HG03280 (cell line): ENCODE data around the gene IZUMO1.

Experiments used
- ATAC-seq: cut with Tn5 transposase; IDR thresholded peaks from one replicate; pipeline ENCODE4 v1.9.1; 2021; ENCODE audit warnings: mild to moderate bottlenecking, moderate library complexity; ENCODE audit not compliant: unreplicated experiment

Gene IZUMO1

DNA sequence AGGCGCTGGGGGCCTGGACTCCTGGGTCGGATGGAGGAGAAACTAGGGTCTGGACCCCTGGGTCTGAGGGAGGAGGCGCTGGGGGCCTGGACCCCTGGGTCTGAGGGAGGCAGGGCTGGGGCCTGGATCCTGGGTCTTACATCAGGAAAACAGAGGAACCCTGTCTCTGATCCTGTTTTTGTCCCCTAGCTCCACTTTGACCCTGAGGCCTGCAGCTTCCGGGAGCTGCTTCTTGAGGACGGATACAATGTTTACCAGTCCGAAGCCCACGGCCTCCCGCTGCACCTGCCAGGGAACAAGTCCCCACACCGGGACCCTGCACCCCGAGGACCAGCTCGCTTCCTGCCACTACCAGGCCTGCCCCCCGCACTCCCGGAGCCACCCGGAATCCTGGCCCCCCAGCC lies 11.0 kb upstream of the IZUMO1 start:
- ATAC-seq: no peak

DNA sequence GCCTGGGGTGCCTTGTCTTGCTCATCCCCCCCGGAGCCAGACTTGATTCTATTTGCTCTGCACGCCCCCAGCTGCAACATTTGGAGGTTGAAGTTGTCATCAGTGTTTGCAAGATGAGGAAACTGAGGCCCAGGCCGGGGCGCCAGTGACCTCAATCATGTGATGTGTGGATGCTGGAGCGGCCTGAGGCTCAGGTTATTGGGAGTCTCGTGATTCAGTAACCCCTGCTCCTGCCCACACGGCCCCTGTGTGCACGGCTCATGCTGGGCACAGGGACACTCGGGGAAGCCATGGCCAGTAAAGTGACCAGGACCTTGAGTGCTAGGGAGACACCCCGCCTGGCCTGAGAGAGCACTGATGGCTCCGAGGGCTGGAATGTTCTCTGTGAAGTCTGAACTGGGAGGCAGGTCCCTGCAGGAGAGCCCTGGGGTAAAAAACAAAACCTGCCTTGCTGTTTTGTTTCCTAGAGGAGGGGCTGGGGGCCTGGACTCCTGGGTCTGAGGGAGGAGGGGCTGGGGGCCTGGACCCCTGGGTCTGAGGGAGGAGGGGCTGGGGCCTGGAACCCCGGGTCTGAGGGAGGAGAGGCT lies 10.5 kb upstream of the IZUMO1 start:
- ATAC-seq: no peak

DNA sequence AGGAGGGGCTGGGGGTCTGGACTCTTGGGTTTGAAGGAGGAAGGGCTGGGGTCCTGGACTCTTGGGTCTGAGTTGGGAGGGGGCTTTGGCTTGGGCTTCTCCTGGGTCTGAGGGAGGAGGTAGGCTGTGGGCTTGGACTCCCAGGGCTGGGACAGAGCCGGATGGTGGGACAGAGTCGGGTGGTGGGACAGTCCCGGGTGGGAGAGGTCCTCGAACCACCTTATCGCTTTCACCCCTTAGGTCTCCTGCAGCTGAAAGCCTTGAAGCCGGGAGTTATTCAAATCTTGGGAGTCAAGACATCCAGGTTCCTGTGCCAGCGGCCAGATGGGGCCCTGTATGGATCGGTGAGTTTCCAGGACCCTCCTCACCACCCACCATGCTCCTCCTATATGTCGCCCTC lies 10.0 kb upstream of the IZUMO1 start:
- ATAC-seq: no peak

DNA sequence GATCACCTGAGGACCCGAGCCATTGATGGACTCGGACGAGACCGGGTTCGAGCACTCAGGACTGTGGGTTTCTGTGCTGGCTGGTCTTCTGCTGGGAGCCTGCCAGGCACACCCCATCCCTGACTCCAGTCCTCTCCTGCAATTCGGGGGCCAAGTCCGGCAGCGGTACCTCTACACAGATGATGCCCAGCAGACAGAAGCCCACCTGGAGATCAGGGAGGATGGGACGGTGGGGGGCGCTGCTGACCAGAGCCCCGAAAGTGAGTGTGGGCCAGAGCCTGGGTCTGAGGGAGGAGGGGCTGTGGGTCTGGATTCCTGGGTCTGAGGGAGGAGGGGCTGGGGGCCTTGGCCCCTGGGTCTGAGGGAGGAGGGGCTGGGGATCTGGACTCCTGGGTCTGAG lies 9.5 kb upstream of the IZUMO1 start:
- no peak for ATAC-seq

DNA sequence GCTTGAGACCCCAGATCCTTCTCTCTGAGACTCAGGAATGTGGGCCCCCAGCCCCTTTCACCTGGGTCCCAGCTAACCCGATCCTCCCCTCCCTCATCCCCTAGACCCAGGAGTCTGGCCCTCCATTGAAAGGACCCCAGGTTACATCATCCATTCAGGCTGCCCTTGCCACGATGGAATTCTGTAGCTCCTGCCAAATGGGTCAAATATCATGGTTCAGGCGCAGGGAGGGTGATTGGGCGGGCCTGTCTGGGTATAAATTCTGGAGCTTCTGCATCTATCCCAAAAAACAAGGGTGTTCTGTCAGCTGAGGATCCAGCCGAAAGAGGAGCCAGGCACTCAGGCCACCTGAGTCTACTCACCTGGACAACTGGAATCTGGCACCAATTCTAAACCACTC lies 9.1 kb upstream of the IZUMO1 start:
- no peak for ATAC-seq

DNA sequence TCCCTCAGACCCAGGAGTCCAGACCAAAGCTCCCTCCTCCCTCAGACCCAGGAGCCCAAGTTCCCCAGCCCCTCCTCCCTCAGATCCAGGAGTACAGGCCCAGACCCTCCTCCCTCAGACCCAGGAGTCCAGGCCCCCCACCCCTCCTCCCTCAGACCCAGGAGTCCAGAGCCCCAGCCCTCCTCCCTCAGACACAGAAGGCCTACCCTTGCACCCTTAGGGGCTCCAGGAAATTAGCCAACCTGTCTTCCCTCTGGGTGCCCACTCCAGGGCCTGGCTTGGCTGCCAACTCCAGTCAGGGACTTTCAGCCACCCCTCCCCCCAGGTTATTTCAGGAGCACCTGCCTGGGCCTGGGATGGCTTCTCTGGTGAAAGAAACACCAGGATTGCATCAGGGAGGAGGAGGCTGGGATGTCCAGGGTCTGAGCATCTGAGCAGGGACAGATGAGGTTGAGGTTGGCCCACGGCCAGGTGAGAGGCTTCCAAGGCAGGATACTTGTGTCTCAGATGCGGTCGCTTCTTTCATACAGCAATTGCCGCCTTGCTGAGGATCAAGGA lies 8.5 kb upstream of the IZUMO1 start, which contains the start of gene FGF21:
FGF21 (plus strand) TSS at position 441 of the 558 bp plus-strand sequence. CDS start 713 bp downstream, outside the sequence.
- no peak for ATAC-seq

DNA sequence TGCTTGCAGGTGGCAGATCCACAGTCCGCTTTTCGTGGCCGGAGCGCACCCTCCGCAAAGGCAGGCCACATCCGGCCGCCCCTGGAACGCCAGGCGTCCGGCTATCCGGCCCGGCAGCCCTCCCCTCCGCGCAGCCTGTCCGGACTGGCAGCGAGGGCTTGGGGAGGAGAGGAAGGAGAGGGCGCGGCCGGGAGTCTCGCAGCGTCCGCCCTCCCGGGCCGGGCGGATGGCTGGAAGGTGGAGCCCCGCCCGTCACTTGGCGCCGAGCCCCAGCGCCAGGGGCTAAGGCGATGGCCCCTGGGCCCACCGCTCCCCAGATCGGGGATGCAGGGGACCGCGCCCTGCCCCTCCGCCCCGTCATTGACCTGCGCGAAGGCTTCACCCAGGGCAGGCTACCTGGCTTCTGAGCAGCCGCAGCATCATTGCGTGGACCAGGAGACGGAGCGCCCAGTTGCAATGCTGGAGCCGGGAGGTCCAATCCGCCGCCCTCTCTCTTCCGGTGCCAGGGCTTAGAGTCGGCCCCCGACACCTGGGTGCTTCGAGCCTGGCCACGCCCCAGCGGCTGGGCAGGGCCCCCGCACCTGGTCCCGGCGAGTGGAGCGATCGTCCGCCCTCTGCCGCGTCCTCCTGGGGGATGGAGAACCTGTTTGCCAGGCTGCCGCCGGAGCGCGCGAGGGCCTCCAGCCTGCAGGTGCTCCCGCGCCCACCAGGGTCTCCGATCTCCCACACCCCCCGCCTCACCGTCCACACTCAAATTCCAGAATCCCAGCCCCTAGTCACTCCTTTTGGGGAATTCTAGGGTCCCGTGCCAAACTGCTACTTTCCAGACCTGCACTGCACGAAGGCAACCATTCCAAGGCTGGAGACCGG lies 6.0 kb upstream of the IZUMO1 start, which contains the start of gene FUT1:
FUT1 (minus strand) TSS at position 146 of the 870 bp plus-strand sequence. CDS start 1,360 bp downstream, outside the sequence.
- ATAC-seq: no peak

DNA sequence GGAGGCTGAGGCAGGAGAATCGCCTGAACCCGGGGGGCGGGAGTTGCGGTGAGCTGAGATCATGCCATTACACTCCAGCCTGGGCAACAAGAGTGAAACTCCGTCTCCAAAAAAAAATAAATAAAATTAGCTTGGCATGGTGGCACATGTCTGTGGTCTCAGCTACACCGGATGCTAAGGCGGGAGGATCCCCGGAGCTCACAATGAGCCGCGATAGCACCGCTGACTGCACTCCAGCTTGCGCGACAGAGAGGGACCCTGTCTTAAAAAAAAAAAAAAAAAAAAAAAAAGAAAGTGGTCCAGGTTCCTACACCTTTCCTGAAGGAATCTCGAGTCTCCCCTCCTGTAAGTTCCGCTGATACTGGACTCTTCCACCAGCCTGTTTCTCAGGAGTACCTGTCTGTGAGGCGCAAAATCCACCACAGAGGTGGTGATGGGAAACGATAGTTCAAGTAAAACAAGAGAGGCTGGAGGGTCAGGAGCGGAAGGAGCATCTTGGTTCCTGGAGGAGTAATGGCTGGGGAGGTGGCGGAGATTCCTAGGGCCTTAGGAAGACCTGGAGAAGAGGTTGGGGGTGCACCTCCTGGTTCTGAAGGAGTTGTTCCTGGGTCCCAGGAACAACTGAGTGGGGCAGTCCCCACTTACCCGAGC lies 5.3 kb upstream of the IZUMO1 start:
- ATAC-seq: no peak

DNA sequence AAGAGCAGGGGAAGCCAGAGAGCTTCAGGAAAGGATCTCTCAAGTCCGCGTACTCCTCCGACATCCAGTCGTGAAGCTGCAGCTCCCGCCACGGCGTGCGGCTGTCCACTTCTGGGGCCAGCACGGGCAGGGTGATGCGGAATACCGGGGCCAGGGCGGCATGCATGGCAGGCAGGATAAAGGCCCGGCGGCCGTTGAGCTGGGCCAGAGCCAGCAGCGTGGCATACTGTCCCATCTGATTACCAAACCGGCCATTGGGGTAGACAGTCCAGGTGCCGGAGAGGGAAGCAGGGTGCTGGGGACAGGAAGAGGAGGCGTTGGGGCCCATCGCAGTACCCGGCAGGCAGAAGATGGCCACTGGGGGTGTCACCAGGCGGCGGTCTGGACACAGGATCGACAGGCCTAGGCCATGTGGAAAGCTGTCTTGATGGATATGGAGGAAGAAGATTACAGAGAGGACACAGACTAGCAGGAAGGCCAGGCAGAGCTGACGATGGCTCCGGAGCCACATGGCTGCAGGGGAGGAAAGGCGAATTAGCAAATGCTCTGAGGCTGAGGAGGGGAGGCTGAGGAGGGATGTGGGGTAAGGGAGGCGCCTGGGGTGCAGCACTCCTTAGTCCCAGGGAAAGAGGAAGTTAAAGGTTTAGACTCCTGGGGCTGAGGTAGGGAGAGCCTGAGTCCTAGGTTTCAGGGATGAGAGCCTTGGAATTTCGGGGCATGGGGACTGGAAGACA lies 4.2 kb upstream of the IZUMO1 start:
- ATAC-seq: no peak

DNA sequence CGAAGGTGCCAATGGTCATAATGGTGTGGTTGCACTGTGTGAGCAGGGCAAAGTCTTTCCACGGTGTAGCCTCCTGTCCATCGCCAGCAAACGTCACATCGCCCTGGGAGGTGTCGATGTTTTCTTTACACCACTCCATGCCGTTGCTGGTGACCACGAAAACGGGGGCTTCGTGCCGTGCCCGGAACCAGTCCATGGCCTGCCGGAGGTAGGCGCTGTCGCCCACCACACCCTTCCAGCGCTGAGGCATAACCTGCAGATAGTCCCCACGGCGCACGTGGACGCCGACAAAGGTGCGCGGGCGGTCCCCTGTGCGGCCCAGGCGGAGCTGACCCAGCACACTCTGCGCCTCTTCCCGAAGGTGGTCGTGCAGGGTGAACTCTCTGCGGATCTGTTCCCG lies 3.6 kb upstream of the IZUMO1 start:
- no peak for ATAC-seq

DNA sequence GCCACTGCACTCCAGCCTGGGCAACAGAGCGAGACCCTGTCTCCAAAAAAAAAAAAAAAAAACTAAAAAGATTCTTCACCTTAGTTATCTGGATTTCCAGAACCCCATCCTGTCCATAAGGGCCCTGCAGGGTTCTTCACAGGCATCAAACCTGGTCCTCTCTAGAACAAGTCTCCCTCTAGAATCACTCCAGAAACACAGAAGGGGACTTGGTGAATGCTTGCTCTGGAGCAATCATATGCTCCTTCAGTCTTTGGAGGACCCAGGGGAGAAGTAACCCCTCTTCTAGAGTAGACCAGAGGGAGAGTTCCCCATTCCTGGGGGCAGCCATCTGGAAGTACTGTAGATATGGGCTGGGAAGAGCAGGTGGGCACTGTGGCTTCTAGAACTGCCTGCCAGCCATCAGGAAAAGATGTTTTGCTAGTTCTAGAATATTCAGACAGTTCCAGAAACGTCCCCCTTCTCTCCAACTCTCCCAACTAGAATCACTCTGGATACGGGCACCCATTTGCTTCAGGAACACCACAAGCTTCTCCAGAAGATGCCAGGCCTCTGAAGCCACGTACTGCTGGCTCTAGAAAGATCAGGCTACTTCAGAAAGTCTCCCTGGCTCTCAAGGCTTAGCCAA lies 3.0 kb upstream of the IZUMO1 start:
- no peak for ATAC-seq

DNA sequence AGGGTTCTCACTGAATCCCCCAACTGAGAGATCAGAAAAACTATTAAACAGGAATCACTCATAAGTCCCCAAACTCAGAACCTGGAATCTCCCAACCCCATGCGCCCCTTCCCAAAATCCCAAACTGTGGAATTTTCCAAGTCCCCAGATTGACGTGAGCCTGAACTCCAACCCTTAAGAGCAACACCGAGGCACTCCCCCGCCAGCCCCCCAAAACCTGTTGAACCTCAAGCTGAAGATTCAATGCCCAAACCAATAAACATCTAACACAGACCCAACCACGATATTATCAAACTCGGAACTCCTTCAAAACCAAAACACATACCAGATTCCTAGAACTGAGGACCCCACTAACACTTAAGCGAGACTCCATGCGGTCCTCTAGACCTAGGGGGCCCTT lies 599 bp downstream of the IZUMO1 start:
- ATAC-seq: no peak

DNA sequence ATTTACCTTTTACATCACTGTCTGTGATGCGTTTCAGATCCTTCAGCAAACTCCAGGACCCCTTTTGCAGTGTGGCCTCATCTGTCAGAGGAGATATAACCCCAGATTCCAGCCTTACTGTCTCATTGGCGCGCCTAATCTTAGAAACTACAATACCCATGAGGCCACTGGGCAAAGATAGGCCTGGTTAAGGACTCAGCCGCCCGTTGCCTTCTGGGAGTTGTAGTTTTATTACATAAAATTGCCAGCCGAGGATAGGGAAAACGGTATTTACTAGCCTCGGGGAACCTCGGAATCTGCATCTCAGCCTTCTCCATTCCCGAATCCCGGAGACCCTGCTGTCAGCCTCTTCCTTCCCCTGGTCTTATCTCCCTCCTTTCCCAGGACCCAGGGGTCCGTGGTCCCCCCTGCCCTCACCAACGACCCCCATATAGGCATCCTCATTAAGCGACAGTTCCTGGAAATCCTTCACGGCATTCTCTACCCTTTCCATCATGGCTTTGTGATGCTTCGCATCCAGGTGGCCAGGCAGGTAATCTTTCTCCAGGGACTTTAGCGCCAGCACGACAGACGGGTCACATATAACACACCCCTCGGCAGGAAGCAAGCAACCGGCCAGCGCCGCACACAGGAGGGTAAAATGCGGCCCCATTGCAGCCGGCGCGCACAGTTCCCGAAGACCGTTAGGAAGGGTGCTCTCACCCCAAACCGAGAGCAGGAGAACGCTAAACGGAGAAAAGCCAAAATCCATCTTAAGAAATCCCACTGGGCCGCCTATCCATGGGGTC lies 1.3 kb downstream of the IZUMO1 start:
- ATAC-seq: no peak

DNA sequence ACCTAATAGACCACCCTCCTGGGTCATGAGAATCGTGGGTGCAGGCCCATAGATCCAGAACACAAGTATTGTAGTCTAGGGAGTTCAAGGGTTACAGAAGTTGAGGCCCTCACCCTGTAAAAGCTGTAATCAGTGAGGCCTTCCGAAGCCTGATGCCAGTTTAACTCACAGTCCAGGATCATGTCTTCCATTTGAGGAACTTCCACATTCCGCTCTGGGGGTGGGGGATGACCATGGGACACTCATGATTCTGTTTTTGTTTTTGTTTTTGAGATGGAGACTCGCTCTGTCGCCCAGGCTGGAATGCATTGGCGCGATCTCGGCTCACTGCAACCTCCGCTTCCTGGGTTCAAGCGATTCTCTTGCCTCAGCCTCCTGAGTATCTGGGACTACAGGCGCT lies 4.6 kb downstream of the IZUMO1 start:
- no peak for ATAC-seq

DNA sequence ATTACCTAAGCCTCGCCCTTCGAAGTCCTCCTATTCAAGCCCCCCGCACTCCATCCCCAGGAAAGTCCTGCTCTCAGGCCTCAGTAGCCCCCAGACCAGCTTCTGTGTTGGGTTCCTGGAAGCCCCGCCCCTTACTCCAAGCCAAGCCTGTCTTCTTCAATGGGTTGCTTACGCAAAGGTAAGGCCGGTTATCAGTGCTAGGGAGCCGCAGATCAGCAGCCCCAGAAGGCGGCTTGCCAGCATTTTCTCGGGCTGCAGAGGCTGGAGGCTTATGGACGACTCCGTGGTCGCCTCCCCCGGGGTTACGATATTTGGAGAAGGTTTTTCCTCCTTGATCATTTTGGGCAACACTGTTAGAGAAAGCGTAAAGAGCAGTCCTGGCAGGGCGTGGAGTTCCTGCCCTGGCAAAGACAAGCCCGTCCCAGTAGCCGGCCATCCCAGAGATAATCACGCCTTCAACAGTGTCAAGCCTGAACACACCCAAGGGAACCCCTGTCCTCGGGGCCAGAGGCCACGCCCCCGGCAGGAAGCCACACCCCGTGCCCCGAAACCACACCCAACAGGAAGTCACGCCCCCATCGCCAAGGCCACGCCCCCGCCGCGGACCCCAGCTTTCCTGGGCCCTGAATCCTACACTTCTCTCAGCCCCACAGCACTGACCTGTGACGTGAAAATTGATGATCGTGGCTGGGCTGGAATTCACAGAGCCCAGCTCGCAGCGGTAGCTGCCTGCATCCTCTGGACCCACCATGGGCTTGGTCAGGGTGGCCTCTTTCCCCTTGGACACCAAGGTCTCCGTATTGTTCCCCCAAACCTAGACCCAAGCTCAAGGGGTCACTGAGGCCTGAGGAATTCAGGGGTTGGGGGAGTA lies 5.3 kb downstream of the IZUMO1 start:
- no peak for ATAC-seq

DNA sequence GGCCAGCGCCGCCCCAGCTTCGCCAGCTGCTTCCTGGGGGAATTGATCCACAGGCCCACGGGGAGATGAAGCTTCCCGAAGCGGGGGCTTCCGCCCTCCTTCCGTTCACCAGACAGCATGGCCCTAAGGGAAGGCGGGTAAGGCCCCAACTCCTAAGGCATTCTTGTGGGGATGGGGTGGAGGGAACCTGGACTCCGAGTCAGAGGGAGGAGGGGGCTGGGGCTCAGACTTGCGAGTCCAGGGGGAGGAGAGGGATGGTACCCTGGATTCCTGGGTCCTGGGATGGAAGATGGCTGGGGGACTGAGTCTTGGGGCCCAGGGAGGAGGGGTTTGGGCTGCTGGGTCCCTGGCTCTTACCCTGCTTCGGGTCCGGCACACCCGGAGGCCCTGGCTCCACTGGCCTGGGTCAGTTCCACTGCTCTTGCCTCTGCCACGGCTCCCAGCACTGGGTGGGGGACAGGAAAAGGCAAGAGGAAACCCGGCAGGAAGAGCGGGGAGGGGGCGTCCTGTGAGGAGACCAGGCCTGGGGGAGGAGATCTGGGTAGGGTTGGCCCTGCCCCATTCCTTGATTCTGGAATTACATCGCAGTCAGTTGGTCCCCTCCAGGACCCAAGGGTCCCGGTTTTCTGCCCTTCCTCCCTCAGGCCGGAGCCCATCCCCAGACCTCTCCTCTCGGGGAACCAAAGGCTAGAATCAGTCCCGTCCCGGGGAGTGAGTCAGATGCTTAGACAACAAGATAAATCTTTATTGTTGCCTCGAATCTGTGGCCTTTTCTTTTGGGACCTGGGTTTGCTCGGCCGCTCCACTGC lies 6.3 kb downstream of the IZUMO1 start, which contains the start of gene RASIP1:
RASIP1 (minus strand) TSS at position 447 of the 809 bp plus-strand sequence; CDS start at position 119, 328 bp downstream.
- no peak for ATAC-seq

DNA sequence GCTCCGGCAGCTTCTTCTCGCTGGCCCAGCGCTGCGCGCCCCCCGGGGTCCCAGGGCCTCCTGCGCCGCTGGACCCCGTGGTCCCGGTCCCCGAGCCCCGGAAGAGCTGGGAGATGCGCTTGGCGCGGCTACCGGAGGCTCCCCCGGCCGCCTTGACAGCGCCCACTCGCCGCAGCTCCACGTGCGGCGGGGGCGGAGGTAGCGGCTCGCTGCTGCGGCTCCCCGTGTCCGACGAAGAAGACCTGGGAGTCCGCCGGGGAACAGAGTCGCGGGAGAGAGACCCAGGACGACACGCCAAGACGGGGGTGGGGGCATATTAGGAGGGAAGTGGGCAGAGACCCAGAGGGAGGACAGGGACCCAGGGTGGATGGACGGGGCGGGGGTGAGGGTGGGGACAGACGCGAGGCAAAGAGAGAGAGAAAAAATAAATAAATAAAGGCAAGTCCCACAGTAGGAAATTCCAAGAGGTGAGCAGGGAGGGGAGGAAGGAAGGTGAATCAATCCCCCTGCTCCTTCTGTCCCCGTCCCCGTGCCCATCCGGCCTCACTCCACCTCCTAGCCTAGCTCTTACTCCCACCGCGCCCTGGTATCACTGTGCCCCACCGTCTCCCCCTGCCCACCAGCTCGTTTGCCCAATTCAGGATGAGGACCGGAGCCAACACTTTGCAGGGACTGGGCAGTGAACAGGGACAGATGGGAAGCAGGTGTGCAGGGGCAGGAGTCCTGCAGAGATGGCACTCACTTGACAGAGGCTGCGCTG lies 7.1 kb downstream of the IZUMO1 start:
- no peak for ATAC-seq
